GM23338 (cell line): ENCODE results near the gene RPL36A. TPM values are rescaled to one million over a fixed set of nuclear protein-coding genes. Genes with fewer than 3 reads are reported as not detected.

Experiments
- ATAC-seq: fragments of 200-7000 bp; cut with Tn5 transposase; 3 replicates; pipeline ENCODE4 v1.9.1; 2020
- DNase-seq: peaks from one replicate; pipeline ENCODE4 v3.0.0-alpha.2; 2015; ENCODE audit warnings: low spot score
- H2AFZ ChIP-seq: fragments of 200-600 bp; sonication (generic); 2 replicates; pipeline ENCODE4 v1.8.0; 2016; ENCODE audit warnings: antibody characterized with exemption, mild to moderate bottlenecking, moderate library complexity
- H3F3A ChIP-seq: fragments of 200-600 bp; sonication (generic); replicated peaks from 2 replicates; pipeline ENCODE4 v1.8.0; 2017; ENCODE audit warnings: antibody characterized with exemption, mixed run types, low read depth
- H3K27ac ChIP-seq: fragments of 200-600 bp; sonication (generic); 2 replicates; pipeline ENCODE4 v1.6.1; 2016; ENCODE audit warnings: low read depth
- H3K27me3 ChIP-seq: fragments of 200-600 bp; sonication (generic); 2 replicates; pipeline ENCODE4 v1.8.0; 2016; ENCODE audit warnings: mild to moderate bottlenecking, mixed run types, moderate library complexity; ENCODE audit not compliant: insufficient read depth
- H3K36me3 ChIP-seq: fragments of 200-600 bp; sonication (generic); 2 replicates; pipeline ENCODE4 v1.8.0; 2016; ENCODE audit warnings: mild to moderate bottlenecking; ENCODE audit not compliant: insufficient read depth
- H3K4me1 ChIP-seq: fragments of 200-600 bp; sonication (generic); 2 replicates; pipeline ENCODE4 v1.8.0; 2016; ENCODE audit warnings: mild to moderate bottlenecking, moderate library complexity; ENCODE audit not compliant: insufficient read depth
- H3K4me2 ChIP-seq: fragments of 200-600 bp; sonication (generic); 2 replicates; pipeline ENCODE4 v1.7.1; 2017; ENCODE audit warnings: mixed run types
- H3K4me3 ChIP-seq: fragments of 200-600 bp; sonication (generic); 2 replicates; pipeline ENCODE4 v1.6.1; 2016; ENCODE audit warnings: mixed run types
- H3K79me2 ChIP-seq: fragments of 200-600 bp; sonication (generic); replicated peaks from 2 replicates; pipeline ENCODE4 v1.8.0; 2017; ENCODE audit warnings: mild to moderate bottlenecking; ENCODE audit not compliant: insufficient read depth
- H3K9me2 ChIP-seq: fragments of 200-600 bp; sonication (generic); 2 replicates; pipeline ENCODE4 v1.8.0; 2017; ENCODE audit not compliant: insufficient read depth
- H4K20me1 ChIP-seq: fragments of 200-600 bp; sonication (generic); replicated peaks from 2 replicates; pipeline ENCODE4 v1.8.0; 2017; ENCODE audit warnings: mild to moderate bottlenecking; ENCODE audit not compliant: insufficient read depth
- H3K27ac Mint-ChIP-seq: 2 replicates; pipeline ENCODE4 v1.8.0; 2020; ENCODE audit warnings: inconsistent platforms, mild to moderate bottlenecking, moderate library complexity, mixed read lengths
- H3K27me3 Mint-ChIP-seq: 3 replicates; pipeline ENCODE4 v1.8.0; 2022; ENCODE audit warnings: low read depth, mild to moderate bottlenecking, moderate library complexity, mixed read lengths, inconsistent platforms; ENCODE audit not compliant: insufficient read depth, poor library complexity
- H3K36me3 Mint-ChIP-seq: 3 replicates; pipeline ENCODE4 v1.8.0; 2021; ENCODE audit warnings: low read depth, mild to moderate bottlenecking, inconsistent platforms, moderate library complexity, mixed read lengths
- H3K4me1 Mint-ChIP-seq: 3 replicates; pipeline ENCODE4 v1.8.0; 2020; ENCODE audit warnings: mild to moderate bottlenecking, inconsistent platforms, mixed read lengths
- H3K4me3 Mint-ChIP-seq: 3 replicates; pipeline ENCODE4 v1.8.0; 2021; ENCODE audit warnings: moderate library complexity, mild to moderate bottlenecking, inconsistent platforms, mixed read lengths
- H3K9me3 Mint-ChIP-seq: 3 replicates; pipeline ENCODE4 v1.8.0; 2020; ENCODE audit warnings: moderate library complexity, mild to moderate bottlenecking, inconsistent platforms, mixed read lengths
- CREB1 ChIP-seq: fragments of 250-450 bp; sonication (Bioruptor Pico); IDR thresholded peaks from 2 replicates; pipeline ENCODE4 v1.5.0; 2020; ENCODE audit warnings: low read depth, mild to moderate bottlenecking, moderate library complexity
- CTCF ChIP-seq, 2 experiments: fragments of 200-600 bp in 1 of 2; sonication (generic) in 1 of 2; conservative IDR thresholded peaks; 2 replicates each; pipeline versions ENCODE4 v1.5.1 to v1.6.1; 2016 to 2017; ENCODE audit warnings: antibody characterized with exemption in 2 of 2, low read depth in 2 of 2, mild to moderate bottlenecking in 2 of 2, moderate library complexity in 1 of 2
- ETS1 ChIP-seq: IDR thresholded peaks from 2 replicates; pipeline ENCODE4 v1.6.1; 2016; ENCODE audit warnings: antibody characterized with exemption
- EZH2phosphoT487 ChIP-seq: fragments of 200-600 bp; sonication (generic); IDR thresholded peaks from one replicate; pipeline ENCODE4 v1.8.1; 2018; ENCODE audit warnings: antibody characterized with exemption; ENCODE audit not compliant: unreplicated experiment
- JUNB ChIP-seq: IDR thresholded peaks from one replicate; pipeline ENCODE4 v1.6.1; 2016; ENCODE audit warnings: antibody characterized with exemption; ENCODE audit not compliant: unreplicated experiment
- NANOG ChIP-seq: IDR thresholded peaks from 2 replicates; pipeline ENCODE4 v1.6.1; 2016; ENCODE audit warnings: antibody characterized with exemption, borderline replicate concordance
- STAT1 ChIP-seq: IDR thresholded peaks from one replicate; pipeline ENCODE4 v1.6.1; 2016; ENCODE audit warnings: antibody characterized with exemption; ENCODE audit not compliant: unreplicated experiment
- ZNF114 ChIP-seq: fragments of 250-450 bp; sonication (Bioruptor Pico); IDR thresholded peaks from 2 replicates; pipeline ENCODE4 v1.5.0; 2020; ENCODE audit warnings: mild to moderate bottlenecking, moderate library complexity
- ZNF331 ChIP-seq: fragments of 250-450 bp; sonication (Bioruptor Pico); IDR thresholded peaks from 2 replicates; pipeline ENCODE4 v1.5.0; 2020; ENCODE audit warnings: low read depth, mild to moderate bottlenecking, moderate library complexity
- polyA plus RNA-seq: library from polyadenylated mRNA; unstranded; fragments of >200 nt; fragmentation: Nextera tagmentation; extraction: Ambion mirVana; gene quantifications from 2 replicates; pipeline ENCODE4 v1.2.1, GENCODE V29; 2016
- total RNA-seq: library from RNA; depleted of rRNA; stranded (reverse); fragments of >200 nt; shearing (Covaris generic); gene quantifications from 2 replicates; pipeline ENCODE4 v1.2.3, GENCODE V29; 2014
- TF ChIP-seq, protein P1 (sequence below): fragments of 250-450 bp; sonication (Bioruptor Pico); IDR thresholded peaks from 2 replicates; pipeline ENCODE4 v1.5.0; 2020; ENCODE audit warnings: mild to moderate bottlenecking, moderate library complexity
- TF ChIP-seq, protein P2 (sequence below): IDR thresholded peaks from one replicate; pipeline ENCODE4 v1.6.1; 2018; ENCODE audit warnings: antibody characterized with exemption; ENCODE audit not compliant: unreplicated experiment

Gene RPL36A
- total and polyA plus RNA-seq, 2 experiments from 2014 or later, result 901 to 1,348 TPM

DNA sequence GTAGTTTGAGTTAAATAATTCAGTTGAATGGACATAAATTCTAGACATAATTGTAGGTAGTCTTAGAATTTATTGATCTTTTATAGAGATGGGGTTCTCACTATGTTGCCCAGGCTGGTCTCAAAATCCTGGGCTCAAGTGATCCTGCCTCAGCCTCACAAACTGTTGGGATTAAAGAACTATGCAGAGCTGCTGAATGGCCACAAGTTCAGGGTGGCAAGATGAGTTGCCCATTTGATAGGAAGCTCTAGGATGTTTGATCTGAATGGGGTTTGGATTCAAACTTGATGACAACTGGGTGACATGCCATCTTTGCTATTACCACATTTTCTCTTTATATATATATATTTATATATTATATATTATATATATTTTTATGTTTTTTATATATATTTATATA is 3.6 kb downstream of the RPL36A start (continued):
- TF ChIP-seq ETS1, result no peak
- TF ChIP-seq EZH2phosphoT487, result no peak
- no peak for TF ChIP-seq NANOG
- TF ChIP-seq JUNB, result no peak
- no peak for TF ChIP-seq ZNF331 (CRISPR knock-in tag)
- TF ChIP-seq ZNF114, result no peak
- TF ChIP-seq CTCF (conservative IDR thresholded peaks at IDR 0.05; ENCODE audit: low read depth in 2 of 2), result no peak

- Histone ChIP-seq H3K4me1 (no peaks in the 10 kb centered on the region; the same call in 1 of the 2 replicates), H3K4me3 (no peak overlapping the region), H3K36me3 (peaks cover 33% of the 10 kb centered on the region), H2AFZ (no peak overlapping the region), H3K9me2 (no peaks in the 10 kb centered on the region), H3K4me2 (no peak overlapping the region), H4K20me1 (no peaks in the 10 kb centered on the region; the same call in 1 of the 2 replicates), H3F3A (peaks cover 31% of the 10 kb centered on the region), H3K79me2 (peaks cover 26% of the 10 kb centered on the region), H3K27me3 (no peaks in the 10 kb centered on the region), H3K27ac (peak overlapping the region; percentile 81; the same call in 1 of the 2 replicates)
- DNase-seq (no peak), ATAC-seq (no peak)
- Mint-ChIP-seq H3K27ac (no peak overlapping the region), H3K9me3 (no peaks in the 10 kb centered on the region), H3K4me1 (no peaks in the 10 kb centered on the region), H3K27me3 (peaks cover 16% of the 10 kb centered on the region), H3K36me3 (peaks cover 65% of the 10 kb centered on the region), H3K4me3 (no peak overlapping the region)
- no peak for TF ChIP-seq EZH2phosphoT487
- TF ChIP-seq CTCF (conservative IDR thresholded peaks at IDR 0.05; ENCODE audit: low read depth in 2 of 2), result no peak
- TF ChIP-seq CREB1 (CRISPR knock-in tag), result no peak
- TF ChIP-seq STAT1, result no peak
- TF ChIP-seq, protein P1, sequence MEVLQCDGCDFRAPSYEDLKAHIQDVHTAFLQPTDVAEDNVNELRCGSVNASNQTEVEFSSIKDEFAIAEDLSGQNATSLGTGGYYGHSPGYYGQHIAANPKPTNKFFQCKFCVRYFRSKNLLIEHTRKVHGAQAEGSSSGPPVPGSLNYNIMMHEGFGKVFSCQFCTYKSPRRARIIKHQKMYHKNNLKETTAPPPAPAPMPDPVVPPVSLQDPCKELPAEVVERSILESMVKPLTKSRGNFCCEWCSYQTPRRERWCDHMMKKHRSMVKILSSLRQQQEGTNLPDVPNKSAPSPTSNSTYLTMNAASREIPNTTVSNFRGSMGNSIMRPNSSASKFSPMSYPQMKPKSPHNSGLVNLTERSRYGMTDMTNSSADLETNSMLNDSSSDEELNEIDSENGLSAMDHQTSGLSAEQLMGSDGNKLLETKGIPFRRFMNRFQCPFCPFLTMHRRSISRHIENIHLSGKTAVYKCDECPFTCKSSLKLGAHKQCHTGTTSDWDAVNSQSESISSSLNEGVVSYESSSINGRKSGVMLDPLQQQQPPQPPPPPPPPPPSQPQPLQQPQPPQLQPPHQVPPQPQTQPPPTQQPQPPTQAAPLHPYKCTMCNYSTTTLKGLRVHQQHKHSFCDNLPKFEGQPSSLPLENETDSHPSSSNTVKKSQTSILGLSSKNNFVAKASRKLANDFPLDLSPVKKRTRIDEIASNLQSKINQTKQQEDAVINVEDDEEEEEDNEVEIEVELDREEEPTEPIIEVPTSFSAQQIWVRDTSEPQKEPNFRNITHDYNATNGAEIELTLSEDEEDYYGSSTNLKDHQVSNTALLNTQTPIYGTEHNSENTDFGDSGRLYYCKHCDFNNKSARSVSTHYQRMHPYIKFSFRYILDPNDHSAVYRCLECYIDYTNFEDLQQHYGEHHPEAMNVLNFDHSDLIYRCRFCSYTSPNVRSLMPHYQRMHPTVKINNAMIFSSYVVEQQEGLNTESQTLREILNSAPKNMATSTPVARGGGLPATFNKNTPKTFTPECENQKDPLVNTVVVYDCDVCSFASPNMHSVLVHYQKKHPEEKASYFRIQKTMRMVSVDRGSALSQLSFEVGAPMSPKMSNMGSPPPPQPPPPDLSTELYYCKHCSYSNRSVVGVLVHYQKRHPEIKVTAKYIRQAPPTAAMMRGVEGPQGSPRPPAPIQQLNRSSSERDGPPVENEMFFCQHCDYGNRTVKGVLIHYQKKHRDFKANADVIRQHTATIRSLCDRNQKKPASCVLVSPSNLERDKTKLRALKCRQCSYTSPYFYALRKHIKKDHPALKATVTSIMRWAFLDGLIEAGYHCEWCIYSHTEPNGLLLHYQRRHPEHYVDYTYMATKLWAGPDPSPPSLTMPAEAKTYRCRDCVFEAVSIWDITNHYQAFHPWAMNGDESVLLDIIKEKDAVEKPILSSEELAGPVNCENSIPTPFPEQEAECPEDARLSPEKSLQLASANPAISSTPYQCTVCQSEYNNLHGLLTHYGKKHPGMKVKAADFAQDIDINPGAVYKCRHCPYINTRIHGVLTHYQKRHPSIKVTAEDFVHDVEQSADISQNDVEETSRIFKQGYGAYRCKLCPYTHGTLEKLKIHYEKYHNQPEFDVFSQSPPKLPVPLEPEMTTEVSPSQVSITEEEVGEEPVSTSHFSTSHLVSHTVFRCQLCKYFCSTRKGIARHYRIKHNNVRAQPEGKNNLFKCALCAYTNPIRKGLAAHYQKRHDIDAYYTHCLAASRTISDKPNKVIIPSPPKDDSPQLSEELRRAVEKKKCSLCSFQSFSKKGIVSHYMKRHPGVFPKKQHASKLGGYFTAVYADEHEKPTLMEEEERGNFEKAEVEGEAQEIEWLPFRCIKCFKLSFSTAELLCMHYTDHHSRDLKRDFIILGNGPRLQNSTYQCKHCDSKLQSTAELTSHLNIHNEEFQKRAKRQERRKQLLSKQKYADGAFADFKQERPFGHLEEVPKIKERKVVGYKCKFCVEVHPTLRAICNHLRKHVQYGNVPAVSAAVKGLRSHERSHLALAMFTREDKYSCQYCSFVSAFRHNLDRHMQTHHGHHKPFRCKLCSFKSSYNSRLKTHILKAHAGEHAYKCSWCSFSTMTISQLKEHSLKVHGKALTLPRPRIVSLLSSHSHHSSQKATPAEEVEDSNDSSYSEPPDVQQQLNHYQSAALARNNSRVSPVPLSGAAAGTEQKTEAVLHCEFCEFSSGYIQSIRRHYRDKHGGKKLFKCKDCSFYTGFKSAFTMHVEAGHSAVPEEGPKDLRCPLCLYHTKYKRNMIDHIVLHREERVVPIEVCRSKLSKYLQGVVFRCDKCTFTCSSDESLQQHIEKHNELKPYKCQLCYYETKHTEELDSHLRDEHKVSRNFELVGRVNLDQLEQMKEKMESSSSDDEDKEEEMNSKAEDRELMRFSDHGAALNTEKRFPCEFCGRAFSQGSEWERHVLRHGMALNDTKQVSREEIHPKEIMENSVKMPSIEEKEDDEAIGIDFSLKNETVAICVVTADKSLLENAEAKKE (CRISPR knock-in tag), result no peak
- TF ChIP-seq, protein P2, sequence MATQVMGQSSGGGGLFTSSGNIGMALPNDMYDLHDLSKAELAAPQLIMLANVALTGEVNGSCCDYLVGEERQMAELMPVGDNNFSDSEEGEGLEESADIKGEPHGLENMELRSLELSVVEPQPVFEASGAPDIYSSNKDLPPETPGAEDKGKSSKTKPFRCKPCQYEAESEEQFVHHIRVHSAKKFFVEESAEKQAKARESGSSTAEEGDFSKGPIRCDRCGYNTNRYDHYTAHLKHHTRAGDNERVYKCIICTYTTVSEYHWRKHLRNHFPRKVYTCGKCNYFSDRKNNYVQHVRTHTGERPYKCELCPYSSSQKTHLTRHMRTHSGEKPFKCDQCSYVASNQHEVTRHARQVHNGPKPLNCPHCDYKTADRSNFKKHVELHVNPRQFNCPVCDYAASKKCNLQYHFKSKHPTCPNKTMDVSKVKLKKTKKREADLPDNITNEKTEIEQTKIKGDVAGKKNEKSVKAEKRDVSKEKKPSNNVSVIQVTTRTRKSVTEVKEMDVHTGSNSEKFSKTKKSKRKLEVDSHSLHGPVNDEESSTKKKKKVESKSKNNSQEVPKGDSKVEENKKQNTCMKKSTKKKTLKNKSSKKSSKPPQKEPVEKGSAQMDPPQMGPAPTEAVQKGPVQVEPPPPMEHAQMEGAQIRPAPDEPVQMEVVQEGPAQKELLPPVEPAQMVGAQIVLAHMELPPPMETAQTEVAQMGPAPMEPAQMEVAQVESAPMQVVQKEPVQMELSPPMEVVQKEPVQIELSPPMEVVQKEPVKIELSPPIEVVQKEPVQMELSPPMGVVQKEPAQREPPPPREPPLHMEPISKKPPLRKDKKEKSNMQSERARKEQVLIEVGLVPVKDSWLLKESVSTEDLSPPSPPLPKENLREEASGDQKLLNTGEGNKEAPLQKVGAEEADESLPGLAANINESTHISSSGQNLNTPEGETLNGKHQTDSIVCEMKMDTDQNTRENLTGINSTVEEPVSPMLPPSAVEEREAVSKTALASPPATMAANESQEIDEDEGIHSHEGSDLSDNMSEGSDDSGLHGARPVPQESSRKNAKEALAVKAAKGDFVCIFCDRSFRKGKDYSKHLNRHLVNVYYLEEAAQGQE, result no peak
These were observed 5.0 kb downstream of the RPL36A start for GRCh38 chrX:101395789-101396188.
